CD4-positive, alpha-beta T cell treated with Interleukin-17A for 4 hours (primary cell): ENCODE measurements around the gene TP53TG3.
"Not testable (repeated sequence)": the region's sequence is repeated elsewhere in the genome, so short reads cannot be mapped to it uniquely, and the experiment has no call there.

Source experiments
- DNase-seq: peaks from one replicate; pipeline ENCODE4 v3.0.0-alpha.2; 2020; ENCODE audit warnings: mixed read lengths

TP53TG3 gene

GRCh38 chr16:32676065-32676464 lies at the start of gene TP53TG3:
Gene TP53TG3 (minus strand): TSS chr16:32676165. CDS start chr16:32676097, 68 bp downstream.
- not testable (repeated sequence) for DNase-seq

- DNase-seq, result not testable (repeated sequence)
Observed at GRCh38 chr16:32650876-32651275, 25.1 kb downstream of the TP53TG3 start.

- DNase-seq, result not testable (repeated sequence)
Observed at GRCh38 chr16:32647562-32647961, 28.4 kb downstream of the TP53TG3 start.

- DNase-seq, result not testable (repeated sequence)
Observed at GRCh38 chr16:32646780-32647179, 29.2 kb downstream of the TP53TG3 start.

GRCh38 chr16:32646177-32646576 lies 29.8 kb downstream of the TP53TG3 start:
- DNase-seq, result not testable (repeated sequence)

GRCh38 chr16:32645278-32645908 lies 30.6 kb downstream of the TP53TG3 start:
- DNase-seq, result not testable (repeated sequence)

- not testable (repeated sequence) for DNase-seq
Observed at GRCh38 chr16:32644715-32645114, 31.2 kb downstream of the TP53TG3 start.

GRCh38 chr16:32637614-32638013 lies 38.4 kb downstream of the TP53TG3 start:
- not testable (repeated sequence) for DNase-seq

- not testable (repeated sequence) for DNase-seq
Observed at GRCh38 chr16:32632096-32632495, 43.9 kb downstream of the TP53TG3 start.
